HFFc6 (cell line): ENCODE data around the gene YARS1. TPM values are rescaled to one million over a fixed set of nuclear protein-coding genes. Genes with fewer than 3 reads are reported as not detected.
A peak's percentile ranks its signal among the peaks of the same experiment; 100 is the strongest.

Source experiments
- DNase-seq: peaks from one replicate; pipeline ENCODE4 v3.0.0-alpha.2; 2018
- H3K27ac Mint-ChIP-seq: 2 replicates; pipeline ENCODE4 v1.8.0; 2020; ENCODE audit warnings: mild to moderate bottlenecking, mixed read lengths
- H3K27me3 Mint-ChIP-seq: 2 replicates; pipeline ENCODE4 v1.8.0; 2021; ENCODE audit warnings: mild to moderate bottlenecking, moderate library complexity, mixed read lengths; ENCODE audit not compliant: insufficient read depth
- H3K36me3 Mint-ChIP-seq: 2 replicates; pipeline ENCODE4 v1.8.0; 2021; ENCODE audit warnings: low read depth, mixed read lengths
- H3K4me1 Mint-ChIP-seq: 2 replicates; pipeline ENCODE4 v1.8.0; 2020; ENCODE audit warnings: low read depth, mixed read lengths
- H3K4me3 Mint-ChIP-seq: 2 replicates; pipeline ENCODE4 v1.8.0; 2020; ENCODE audit warnings: mild to moderate bottlenecking, moderate library complexity, mixed read lengths
- H3K9me3 Mint-ChIP-seq: 2 replicates; pipeline ENCODE4 v1.8.0; 2020; ENCODE audit warnings: mild to moderate bottlenecking, mixed read lengths
- total RNA-seq, 6 experiments: library from RNA; stranded (reverse); fragmentation: NEBNext Ultra II Directional; extraction: Animal tissue kit (Norgen Biotek cat#: 25700); gene quantifications; 2 replicates in 1 of 6; 3 replicates in 5 of 6; pipeline ENCODE4 v1.2.3, GENCODE V29; 2021
- TF ChIP-seq, protein P1 (sequence below): fragments of 200-600 bp; sonication (generic); IDR thresholded peaks from 2 replicates; pipeline ENCODE4 v1.5.0; 2021; ENCODE audit warnings: antibody characterized with exemption, mild to moderate bottlenecking

The YARS1 gene
- total RNA-seq, 6 experiments from 2014 or later = 92.5 to 122 (median 107) TPM

DNA sequence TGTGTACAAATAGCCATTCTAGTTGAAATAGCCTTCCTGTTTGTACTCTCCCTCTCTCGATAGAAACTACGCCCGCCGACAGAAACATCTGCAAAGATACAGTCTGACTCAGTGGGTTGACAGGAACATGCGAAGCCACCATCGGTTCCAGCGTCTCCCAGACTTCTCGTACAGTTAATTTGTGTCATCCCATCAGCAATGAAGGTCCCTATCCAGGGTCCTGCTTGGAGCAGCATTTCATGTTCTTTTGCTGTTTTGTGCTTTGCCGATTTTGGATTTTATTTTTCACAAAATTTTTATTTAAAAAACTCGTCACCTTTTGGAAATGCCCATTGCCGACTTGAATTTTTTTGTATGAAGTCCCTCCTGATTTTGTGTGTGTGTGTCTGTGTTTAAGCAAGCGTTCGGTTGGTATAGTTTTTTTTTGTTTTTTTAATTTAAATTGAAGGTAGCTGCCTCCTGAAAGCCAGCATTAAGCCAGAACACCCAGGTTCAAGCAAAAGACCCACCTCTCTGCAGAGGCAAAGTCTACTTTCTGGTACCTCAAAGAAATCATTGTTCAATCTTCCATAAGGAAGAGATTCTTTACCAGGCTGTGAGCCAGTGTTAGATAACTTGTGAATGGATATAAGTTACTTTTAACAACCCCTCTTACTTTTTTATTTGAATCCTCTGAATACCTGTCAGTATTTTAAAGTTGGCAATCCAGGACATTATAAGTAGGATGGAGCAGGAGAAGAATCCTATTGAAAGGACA lies 38.9 kb upstream of the YARS1 start:
- Mint-ChIP-seq H3K27me3 (no peaks in the 10 kb centered on the region), H3K27ac (no peak overlapping the region), H3K9me3 (no peaks in the 10 kb centered on the region), H3K4me3 (no peak overlapping the region), H3K36me3 (peaks cover 8% of the 10 kb centered on the region; the same call in 1 of the 2 replicates), H3K4me1 (peaks cover 2% of the 10 kb centered on the region)
- TF ChIP-seq, protein P1, sequence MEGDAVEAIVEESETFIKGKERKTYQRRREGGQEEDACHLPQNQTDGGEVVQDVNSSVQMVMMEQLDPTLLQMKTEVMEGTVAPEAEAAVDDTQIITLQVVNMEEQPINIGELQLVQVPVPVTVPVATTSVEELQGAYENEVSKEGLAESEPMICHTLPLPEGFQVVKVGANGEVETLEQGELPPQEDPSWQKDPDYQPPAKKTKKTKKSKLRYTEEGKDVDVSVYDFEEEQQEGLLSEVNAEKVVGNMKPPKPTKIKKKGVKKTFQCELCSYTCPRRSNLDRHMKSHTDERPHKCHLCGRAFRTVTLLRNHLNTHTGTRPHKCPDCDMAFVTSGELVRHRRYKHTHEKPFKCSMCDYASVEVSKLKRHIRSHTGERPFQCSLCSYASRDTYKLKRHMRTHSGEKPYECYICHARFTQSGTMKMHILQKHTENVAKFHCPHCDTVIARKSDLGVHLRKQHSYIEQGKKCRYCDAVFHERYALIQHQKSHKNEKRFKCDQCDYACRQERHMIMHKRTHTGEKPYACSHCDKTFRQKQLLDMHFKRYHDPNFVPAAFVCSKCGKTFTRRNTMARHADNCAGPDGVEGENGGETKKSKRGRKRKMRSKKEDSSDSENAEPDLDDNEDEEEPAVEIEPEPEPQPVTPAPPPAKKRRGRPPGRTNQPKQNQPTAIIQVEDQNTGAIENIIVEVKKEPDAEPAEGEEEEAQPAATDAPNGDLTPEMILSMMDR = no peak
- DNase-seq = no peak

GRCh38 chr1:32848354-32849063 lies 31.4 kb upstream of the YARS1 start:
- H3K27me3 Mint-ChIP-seq = no peaks in the 10 kb centered on the region; the same call in 1 of the 2 replicates
- no peak for DNase-seq
- peaks cover 19% of the 10 kb centered on the region; the same call in 1 of the 2 replicates for H3K36me3 Mint-ChIP-seq
- no peaks in the 10 kb centered on the region for H3K4me1 Mint-ChIP-seq
- TF ChIP-seq, protein P1 = no peak
- no peak overlapping the region for H3K27ac Mint-ChIP-seq
- H3K4me3 Mint-ChIP-seq = no peak overlapping the region
- H3K9me3 Mint-ChIP-seq = no peaks in the 10 kb centered on the region

DNA sequence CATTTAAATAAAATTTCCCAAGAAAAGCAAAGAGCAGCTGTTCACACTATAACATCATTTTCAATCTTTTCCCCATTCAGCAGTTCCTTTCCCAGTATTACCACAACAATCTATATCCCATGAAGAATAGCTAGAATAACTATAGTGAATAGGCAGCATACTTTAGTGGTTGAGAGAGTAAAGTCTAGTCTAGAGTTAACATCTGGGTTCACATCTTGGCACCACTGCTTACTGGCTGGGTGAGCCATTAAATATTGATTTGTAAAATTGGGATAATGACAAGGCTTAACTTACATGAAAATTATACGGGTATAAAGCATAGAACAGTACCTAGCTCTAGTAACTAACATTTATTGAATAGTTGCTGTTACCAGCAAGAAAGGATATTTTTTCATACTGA lies 14.7 kb upstream of the YARS1 start:
- Mint-ChIP-seq H3K36me3 (peaks cover 25% of the 10 kb centered on the region; the same call in 1 of the 2 replicates), H3K4me1 (no peaks in the 10 kb centered on the region), H3K9me3 (no peaks in the 10 kb centered on the region), H3K27me3 (no peaks in the 10 kb centered on the region), H3K4me3 (no peak overlapping the region), H3K27ac (no peak overlapping the region)
- no peak for DNase-seq
- TF ChIP-seq, protein P1 = no peak

DNA sequence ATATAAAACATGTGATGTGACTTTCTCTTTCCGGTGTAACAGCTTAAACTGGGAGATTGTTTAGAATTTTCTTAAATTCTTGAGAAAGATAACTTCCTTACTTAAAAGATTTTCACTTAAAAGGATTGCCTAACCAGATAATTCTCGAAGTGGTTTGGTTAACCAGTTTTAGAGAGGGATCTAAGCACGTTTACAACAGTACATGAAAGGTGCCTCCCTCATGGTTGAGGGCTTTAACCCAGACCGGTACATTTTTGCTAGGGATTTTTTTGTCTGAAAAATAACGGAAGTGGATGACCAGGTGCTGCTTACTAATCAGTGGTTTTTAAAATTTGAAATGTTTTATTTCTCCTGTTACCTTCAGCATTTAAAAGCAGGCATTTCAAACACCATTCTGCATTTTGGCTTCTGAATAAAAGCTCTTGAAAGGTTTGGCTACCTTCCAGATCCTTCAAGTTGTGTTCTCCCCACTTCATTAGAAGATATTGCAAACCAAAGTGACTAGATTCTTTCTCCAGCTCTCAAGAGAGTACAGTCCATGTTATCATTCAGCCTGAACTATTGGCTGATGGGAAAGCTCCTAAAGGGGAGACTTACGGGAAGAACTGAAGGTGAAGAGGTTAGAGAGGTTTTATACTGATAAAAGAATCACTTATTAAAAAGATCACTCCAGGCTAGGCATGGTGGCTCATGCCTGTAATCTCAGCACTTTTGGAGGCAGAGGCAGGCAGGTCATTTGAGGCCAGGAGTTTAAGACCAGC lies 13.1 kb upstream of the YARS1 start:
- no peak overlapping the region for H3K27ac Mint-ChIP-seq
- DNase-seq = no peak
- H3K9me3 Mint-ChIP-seq = no peaks in the 10 kb centered on the region
- H3K36me3 Mint-ChIP-seq = peaks cover 30% of the 10 kb centered on the region; the same call in 1 of the 2 replicates
- TF ChIP-seq, protein P1 = no peak
- H3K4me3 Mint-ChIP-seq = no peak overlapping the region
- no peaks in the 10 kb centered on the region for H3K27me3 Mint-ChIP-seq
- H3K4me1 Mint-ChIP-seq = no peaks in the 10 kb centered on the region

- no peaks in the 10 kb centered on the region for H3K9me3 Mint-ChIP-seq
- peak; percentile 36 for DNase-seq
- H3K36me3 Mint-ChIP-seq = peaks cover 24% of the 10 kb centered on the region; the same call in 1 of the 2 replicates
- TF ChIP-seq, protein P1 = peak; percentile 62
- H3K4me1 Mint-ChIP-seq = no peaks in the 10 kb centered on the region
- peaks cover 2% of the 10 kb centered on the region; the same call in 1 of the 2 replicates for H3K27me3 Mint-ChIP-seq
- H3K4me3 Mint-ChIP-seq = no peak overlapping the region
- H3K27ac Mint-ChIP-seq = no peak overlapping the region
These were observed 11.2 kb upstream of the YARS1 start for GRCh38 chr1:32828341-32828740.
